ENCODE data around the gene NCAPH2. TPM values are rescaled to one million over a fixed set of nuclear protein-coding genes. Genes with fewer than 3 reads are reported as not detected.

Gene NCAPH2
- total and polyA plus RNA-seq, 9 of the 15 experiments (the other 6 are each of a cell fraction or from before 2014, with no cell fraction given): 3.6 to 88.6 (median 32.4) TPM

DNA sequence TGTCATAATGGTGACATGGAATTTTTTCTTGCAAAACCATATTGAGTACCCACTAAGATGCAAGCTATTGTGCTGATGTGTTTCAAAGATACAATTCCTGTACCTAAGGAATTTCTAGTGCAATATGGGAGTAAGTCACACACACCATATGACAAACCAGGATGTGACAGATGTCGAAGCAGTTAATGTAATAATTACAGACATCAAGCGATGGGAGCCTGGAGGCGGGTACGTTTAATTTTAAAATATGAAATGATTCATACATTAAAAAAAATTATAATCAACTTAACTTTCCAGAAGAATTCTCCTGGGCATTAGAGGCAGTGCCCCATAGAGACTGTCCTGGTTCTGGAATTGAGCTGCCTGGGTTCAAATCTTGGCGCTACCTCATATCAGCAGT, 48.7 kb downstream of the NCAPH2 start (continued):
- TF ChIP-seq, protein P1, sequence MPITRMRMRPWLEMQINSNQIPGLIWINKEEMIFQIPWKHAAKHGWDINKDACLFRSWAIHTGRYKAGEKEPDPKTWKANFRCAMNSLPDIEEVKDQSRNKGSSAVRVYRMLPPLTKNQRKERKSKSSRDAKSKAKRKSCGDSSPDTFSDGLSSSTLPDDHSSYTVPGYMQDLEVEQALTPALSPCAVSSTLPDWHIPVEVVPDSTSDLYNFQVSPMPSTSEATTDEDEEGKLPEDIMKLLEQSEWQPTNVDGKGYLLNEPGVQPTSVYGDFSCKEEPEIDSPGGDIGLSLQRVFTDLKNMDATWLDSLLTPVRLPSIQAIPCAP (CRISPR knock-in tag; IDR thresholded peaks at IDR 0.05; ENCODE audit: borderline replicate concordance): no peak
- no peak for TF ChIP-seq SMARCA5 (IDR thresholded peaks at IDR 0.05)
- no peak for TF ChIP-seq RBM22 (IDR thresholded peaks at IDR 0.05; ENCODE audit: low read depth, low read length, poor library complexity, severe bottlenecking)
- no peak for TF ChIP-seq NFXL1 (CRISPR knock-in tag; IDR thresholded peaks at IDR 0.05)
- TF ChIP-seq ZNF311 (CRISPR knock-in tag; IDR thresholded peaks at IDR 0.05): no peak
- TF ChIP-seq CHCHD3 (CRISPR knock-in tag; IDR thresholded peaks at IDR 0.05): no peak
- TF ChIP-seq SREBF2 (CRISPR knock-in tag; IDR thresholded peaks at IDR 0.05): no peak
- TF ChIP-seq DPF2 (IDR thresholded peaks at IDR 0.05): no peak
- no peak for TF ChIP-seq GABPA (tag; conservative IDR thresholded peaks at IDR 0.05; ENCODE audit: low read depth)
- TF ChIP-seq PHF8 (IDR thresholded peaks at IDR 0.05; ENCODE audit: borderline replicate concordance, low read length): no peak

DNA sequence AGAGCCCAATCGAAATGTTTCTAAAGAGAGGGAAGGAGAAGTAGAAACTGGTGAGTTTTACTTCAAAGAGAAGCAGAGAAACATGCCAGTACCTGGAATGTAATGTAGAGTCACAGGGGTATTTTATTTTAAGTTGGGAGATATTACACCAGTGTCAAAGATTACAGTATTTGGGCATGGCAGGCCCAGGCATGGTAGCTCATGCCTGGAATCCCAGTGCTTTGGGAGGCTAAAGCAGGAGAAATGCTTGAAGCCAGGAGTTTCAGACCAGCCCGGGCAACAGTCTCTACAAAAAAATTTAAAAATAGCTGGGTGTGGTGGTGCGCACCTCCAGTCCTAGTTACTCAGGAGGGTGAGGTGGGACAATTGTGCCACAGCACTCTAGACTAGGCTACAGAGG, 52.0 kb downstream of the NCAPH2 start:
- intact Hi-C loops (cut with micrococcal nuclease) (loop anchor here (5.0 kb wide), 1 partner anchor 33 kb away; the partner anchor contains the start of gene SCO2), in situ Hi-C loops (cut with MboI) (no loop called here)
- ATAC-seq: no peak
- no peak for FAIRE-seq
- Histone ChIP-seq H3K9ac (ENCODE audit: insufficient read depth in 1 of 2, low read depth in 2 of 2, low read length in 2 of 2) (no peak overlapping the region), H3K27me3 (ENCODE audit: control insufficient read depth in 2 of 2, insufficient read depth in 2 of 2, low read length in 2 of 2) (no peaks in the 10 kb centered on the region), H2AFZ (ENCODE audit: low read depth, low read length) (no peak overlapping the region), H3K36me3 (ENCODE audit: control insufficient read depth, insufficient read depth, low read length) (no peaks in the 10 kb centered on the region), H3K79me2 (ENCODE audit: control insufficient read depth, insufficient read depth, low read length) (no peaks in the 10 kb centered on the region), H3K9me1 (ENCODE audit: control insufficient read depth, insufficient read depth, low read length) (no peaks in the 10 kb centered on the region), H3K4me2 (ENCODE audit: insufficient read depth, low read length) (no peak overlapping the region), H3K27ac (ENCODE audit: extremely low read depth, low read depth, low read length) (no peak overlapping the region), H3K4me1 (replicated peaks in 1 of 2; ENCODE audit: control insufficient read depth in 2 of 2, insufficient read depth in 2 of 2, low read length in 2 of 2) (peaks cover 0 to 13% of the 10 kb centered on the region in 2 experiments; a peak in 2 of 5 replicates), H4K20me1 (replicated peaks; ENCODE audit: control insufficient read depth, insufficient read depth, low read length) (no peaks in the 10 kb centered on the region), H3K4me3 (no peak overlapping the region), H3K9me3 (replicated peaks; ENCODE audit: control insufficient read depth, insufficient read depth, low read depth, low read length) (no peaks in the 10 kb centered on the region)
- DNase-seq (ENCODE audit: extremely low read depth in 1 of 4, low spot score in 3 of 4): no peak
- ChIA-PET CTCF (ENCODE audit: low intra/inter-chr PET ratio) (no interaction called here), POLR2A (interaction anchor here (0.6 to 1.1 kb wide), 2 partner anchors 19 to 45 kb away, joined by 3 read pairs; no protein-coding TSS in a partner anchor)
- no TSS peak for BruUV-seq (replicated peaks)
- WGBS (ENCODE audit: insufficient coverage, low coverage, missing lambda C conversion rate): 45% methylated on average over 3 of the region's 3 CpGs
- TF ChIP-seq TARDBP (IDR thresholded peaks at IDR 0.05) (no peak), GTF2F1 (IDR thresholded peaks at IDR 0.05; ENCODE audit: low read depth, low read length) (no peak), MCM7 (IDR thresholded peaks at IDR 0.05) (no peak), PRPF4 (IDR thresholded peaks at IDR 0.05; ENCODE audit: insufficient read depth, low read depth, low read length, poor library complexity, severe bottlenecking) (no peak), ZBTB1 (CRISPR knock-in tag; IDR thresholded peaks at IDR 0.05; ENCODE audit: borderline replicate concordance, low read depth) (no peak), DNMT1 (IDR thresholded peaks at IDR 0.05) (no peak)
- TF ChIP-seq, protein P2, sequence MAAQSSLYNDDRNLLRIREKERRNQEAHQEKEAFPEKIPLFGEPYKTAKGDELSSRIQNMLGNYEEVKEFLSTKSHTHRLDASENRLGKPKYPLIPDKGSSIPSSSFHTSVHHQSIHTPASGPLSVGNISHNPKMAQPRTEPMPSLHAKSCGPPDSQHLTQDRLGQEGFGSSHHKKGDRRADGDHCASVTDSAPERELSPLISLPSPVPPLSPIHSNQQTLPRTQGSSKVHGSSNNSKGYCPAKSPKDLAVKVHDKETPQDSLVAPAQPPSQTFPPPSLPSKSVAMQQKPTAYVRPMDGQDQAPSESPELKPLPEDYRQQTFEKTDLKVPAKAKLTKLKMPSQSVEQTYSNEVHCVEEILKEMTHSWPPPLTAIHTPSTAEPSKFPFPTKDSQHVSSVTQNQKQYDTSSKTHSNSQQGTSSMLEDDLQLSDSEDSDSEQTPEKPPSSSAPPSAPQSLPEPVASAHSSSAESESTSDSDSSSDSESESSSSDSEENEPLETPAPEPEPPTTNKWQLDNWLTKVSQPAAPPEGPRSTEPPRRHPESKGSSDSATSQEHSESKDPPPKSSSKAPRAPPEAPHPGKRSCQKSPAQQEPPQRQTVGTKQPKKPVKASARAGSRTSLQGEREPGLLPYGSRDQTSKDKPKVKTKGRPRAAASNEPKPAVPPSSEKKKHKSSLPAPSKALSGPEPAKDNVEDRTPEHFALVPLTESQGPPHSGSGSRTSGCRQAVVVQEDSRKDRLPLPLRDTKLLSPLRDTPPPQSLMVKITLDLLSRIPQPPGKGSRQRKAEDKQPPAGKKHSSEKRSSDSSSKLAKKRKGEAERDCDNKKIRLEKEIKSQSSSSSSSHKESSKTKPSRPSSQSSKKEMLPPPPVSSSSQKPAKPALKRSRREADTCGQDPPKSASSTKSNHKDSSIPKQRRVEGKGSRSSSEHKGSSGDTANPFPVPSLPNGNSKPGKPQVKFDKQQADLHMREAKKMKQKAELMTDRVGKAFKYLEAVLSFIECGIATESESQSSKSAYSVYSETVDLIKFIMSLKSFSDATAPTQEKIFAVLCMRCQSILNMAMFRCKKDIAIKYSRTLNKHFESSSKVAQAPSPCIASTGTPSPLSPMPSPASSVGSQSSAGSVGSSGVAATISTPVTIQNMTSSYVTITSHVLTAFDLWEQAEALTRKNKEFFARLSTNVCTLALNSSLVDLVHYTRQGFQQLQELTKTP (IDR thresholded peaks at IDR 0.05; ENCODE audit: low read depth in 1 of 2, partially characterized antibody in 2 of 2): no peak
- TF ChIP-seq, protein P3, sequence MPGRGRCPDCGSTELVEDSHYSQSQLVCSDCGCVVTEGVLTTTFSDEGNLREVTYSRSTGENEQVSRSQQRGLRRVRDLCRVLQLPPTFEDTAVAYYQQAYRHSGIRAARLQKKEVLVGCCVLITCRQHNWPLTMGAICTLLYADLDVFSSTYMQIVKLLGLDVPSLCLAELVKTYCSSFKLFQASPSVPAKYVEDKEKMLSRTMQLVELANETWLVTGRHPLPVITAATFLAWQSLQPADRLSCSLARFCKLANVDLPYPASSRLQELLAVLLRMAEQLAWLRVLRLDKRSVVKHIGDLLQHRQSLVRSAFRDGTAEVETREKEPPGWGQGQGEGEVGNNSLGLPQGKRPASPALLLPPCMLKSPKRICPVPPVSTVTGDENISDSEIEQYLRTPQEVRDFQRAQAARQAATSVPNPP (IDR thresholded peaks at IDR 0.05; ENCODE audit: borderline replicate concordance, insufficient read depth, insufficient read length): no peak
